Measurements from ENCODE around the gene SLC16A7.

DNA sequence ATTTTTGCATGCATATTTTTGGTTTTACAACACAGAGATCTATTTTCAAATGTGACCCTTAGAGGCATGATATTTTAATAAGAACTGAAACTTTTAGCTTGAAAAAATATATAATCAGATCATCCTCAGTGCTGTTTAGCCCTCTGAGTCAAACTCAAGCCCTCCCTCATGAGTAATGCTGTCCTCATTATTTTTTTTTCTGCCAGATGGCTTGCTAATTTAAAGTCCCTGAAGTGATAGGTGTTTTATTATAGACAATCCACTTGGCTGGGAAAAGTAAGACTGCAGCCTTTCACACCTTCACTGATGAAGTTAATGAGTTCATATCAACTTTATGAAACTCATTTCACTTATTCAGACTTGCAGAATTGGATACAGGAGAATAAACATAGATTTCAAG is 227.7 kb downstream of the SLC16A7 start:
- no peak for TF ChIP-seq EZH2 (IDR thresholded peaks at IDR 0.05; ENCODE audit: insufficient read depth, poor library complexity, severe bottlenecking)
- TF ChIP-seq EZH2phosphoT487 (IDR thresholded peaks at IDR 0.05; ENCODE audit: insufficient read depth, low read depth): no peak
